HG02885 (cell line): ENCODE data around the gene FAU.
"Not testable (repeated sequence)": the region's sequence is repeated elsewhere in the genome, so short reads cannot be mapped to it uniquely, and the experiment has no call there.

ENCODE experiments used
- ATAC-seq: cut with Tn5 transposase; IDR thresholded peaks from one replicate; pipeline ENCODE4 v1.9.1; 2021; ENCODE audit warnings: mild to moderate bottlenecking; ENCODE audit not compliant: unreplicated experiment, poor library complexity

The FAU gene

GRCh38 chr11:65124480-65125196 is 2.7 kb upstream of the FAU start:
- no peak for ATAC-seq

DNA sequence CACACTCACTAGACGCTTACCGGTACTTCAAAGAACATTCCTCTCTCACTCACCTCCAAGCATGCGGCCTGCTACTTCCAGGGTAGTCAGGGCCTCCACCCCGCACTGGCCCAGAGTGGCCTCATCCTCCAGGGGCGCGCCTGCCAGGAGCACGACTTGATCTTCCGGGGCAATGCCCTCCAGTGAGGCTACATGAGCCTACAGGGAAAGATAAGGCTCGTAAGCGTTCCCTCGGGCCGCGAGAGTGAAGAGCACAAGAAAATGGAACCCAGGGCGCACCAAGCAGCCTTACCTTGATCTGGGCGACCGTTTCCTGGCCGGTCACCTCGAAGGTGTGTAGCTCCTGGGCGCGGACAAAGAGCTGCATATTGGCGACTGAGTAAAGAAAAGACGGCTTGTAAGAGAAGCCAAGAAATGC is 478 bp downstream of the FAU start:
- no peak for ATAC-seq

DNA sequence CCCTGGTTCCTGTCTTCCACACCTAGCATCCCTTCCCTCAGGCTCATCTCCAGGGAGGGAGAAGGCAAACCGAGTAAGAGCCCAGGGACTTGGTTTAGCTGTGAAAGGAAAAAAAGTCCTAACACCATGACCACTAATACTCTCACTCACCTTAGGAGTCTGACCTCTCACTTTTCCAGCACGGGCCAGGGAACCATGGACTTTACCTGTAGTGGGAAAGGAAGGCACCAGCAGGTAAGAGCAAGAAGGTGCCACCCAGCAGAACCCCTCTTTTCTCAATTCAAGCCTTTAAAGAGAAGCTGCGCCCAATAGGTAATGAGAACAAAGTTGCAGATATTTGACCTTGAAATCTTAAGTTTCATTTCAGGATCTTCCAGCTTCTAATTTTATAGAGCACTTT is 1.1 kb downstream of the FAU start:
- ATAC-seq = no peak

- ATAC-seq = no peak
These were observed 2.3 kb downstream of the FAU start for GRCh38 chr11:65119670-65119995.

DNA sequence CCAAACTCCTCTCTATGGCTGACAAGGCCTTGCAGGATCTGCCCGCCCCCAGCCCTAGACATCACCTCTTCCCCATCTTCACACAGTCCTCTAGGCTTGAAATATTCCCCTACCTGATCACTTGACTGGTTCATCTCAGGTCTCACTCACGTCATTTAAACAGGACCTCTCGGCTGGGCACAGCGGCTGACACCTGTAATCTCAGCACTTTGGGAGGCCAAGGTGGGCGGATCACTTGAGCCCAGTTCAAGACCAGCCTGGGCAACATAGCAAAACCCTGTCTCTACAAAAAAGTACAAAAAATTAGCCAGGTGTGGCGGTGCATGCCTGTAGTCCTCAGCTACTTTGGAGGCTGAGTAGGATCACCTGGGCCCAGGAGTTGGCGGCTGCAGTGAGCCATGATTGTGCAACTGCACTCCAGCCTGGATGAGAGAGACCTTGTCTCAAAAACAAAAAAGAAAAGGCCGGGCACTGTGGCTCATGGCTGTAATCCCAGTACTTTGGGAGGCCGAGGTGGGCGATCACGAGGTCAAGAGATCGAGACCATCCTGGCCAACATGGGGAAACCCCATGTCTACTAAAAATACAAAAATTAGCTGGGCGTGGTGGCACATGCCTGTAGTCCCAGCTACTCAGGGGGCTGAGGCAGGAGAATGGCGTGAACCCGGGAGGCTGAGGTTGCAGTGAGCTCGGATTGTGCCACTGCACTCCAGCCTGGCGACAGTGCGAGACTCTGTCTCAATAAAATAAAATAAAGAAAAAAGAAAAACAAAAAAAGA is 2.9 kb downstream of the FAU start:
- not testable (repeated sequence) for ATAC-seq

- ATAC-seq = no peak
These were observed 3.7 kb downstream of the FAU start for GRCh38 chr11:65118097-65118837.

GRCh38 chr11:65117206-65118096 is 4.5 kb downstream of the FAU start, which contains the start of gene ZNHIT2:
TSS of gene ZNHIT2 (minus strand) at chr11:65117701. CDS start at chr11:65117653, 48 bp downstream.
- peak; percentile 70 for ATAC-seq

DNA sequence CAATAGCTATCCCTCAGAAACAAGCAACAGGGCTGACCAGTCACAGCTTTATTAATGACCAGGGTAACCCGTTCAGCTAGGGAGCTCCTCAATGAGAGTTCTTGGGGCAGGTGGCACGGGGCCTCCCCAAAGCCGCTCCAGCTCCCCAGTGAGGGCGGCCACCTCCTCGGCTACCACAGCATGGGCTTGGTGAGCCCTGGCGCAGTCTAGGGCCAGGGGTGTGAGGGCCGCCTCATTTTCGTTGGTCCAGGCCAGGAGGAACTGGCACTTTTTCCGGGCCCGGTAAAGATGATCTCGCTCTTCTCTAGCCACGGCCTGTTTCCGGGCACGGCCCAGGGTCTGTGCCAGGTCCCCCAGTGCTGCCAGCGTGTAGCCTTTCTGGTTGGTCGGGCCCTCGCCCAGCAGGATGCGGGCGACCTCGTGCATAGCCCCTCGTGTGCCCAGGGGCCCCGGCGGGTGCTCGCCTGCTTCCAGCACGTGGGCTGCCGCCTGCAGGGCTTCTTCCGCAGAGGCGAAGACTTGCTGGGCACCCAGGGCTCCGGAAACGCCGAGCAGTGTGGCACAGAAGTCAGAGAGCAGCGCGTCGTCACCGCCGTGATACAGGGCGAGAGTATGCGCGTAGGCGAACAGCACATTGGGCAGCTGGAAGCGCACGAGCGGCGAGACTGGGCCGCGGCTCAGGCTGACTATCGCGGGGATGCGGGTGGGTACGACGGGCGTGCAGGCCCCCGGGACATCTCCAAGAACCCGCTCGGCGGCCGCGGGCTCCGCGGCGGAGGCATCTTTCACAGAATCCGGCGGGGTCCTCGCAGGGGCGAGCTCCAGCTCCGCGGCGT is 5.3 kb downstream of the FAU start:
- no peak for ATAC-seq

GRCh38 chr11:65115361-65116082 is 6.4 kb downstream of the FAU start:
- no peak for ATAC-seq

- ATAC-seq = no peak
These were observed 7.3 kb downstream of the FAU start for GRCh38 chr11:65114538-65115171.

GRCh38 chr11:65113839-65114238 is 8.1 kb downstream of the FAU start:
- ATAC-seq = no peak

GRCh38 chr11:65113361-65113756 is 8.6 kb downstream of the FAU start:
- no peak for ATAC-seq

- no peak for ATAC-seq
These were observed 9.2 kb downstream of the FAU start for GRCh38 chr11:65112546-65113360.

- ATAC-seq = peak; percentile 74
These were observed 10.0 kb downstream of the FAU start, which contains the start of gene TM7SF2 for GRCh38 chr11:65111744-65112545. TSS of gene TM7SF2 (plus strand) at chr11:65111872. CDS start at chr11:65112016, 144 bp downstream.

GRCh38 chr11:65111159-65111743 is 10.7 kb downstream of the FAU start:
- ATAC-seq = no peak

DNA sequence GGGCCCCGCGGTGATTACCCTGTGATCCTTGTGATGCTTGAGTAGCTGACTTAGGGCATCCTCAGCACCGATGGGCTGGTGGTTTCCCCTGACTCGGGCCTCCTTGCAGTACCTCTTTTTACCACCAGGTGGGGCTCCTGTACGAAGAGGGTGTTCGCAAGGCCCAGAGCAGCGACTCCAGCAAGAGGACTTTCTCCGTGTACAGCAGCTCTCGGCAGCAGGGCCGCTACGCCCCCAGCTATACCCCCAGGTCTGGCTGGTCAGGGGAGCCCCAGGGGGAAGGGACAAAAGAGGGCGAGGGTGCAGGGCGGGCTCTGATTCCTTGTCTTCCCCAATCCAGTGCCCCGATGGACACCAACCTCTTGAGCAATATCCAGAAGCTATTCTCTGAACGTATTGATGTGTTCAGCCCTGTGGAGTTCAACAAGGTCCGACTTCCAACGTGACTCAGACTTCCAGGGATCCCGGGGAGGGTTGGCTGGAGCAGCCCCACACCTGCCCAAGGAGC is 11.5 kb downstream of the FAU start:
- peak; percentile 35 for ATAC-seq
